GM08714 (cell line): ENCODE data around the gene TANGO2.

Source experiments
- H3K4me3 ChIP-seq: fragments of 200-500 bp; sonication (Bioruptor generic); 2 replicates; pipeline ENCODE4 v1.5.1; 2014; ENCODE audit warnings: mild to moderate bottlenecking, low read length, inconsistent platforms
- ZNF274 ChIP-seq: IDR thresholded peaks from 2 replicates; pipeline ENCODE4 v1.6.1; 2012; ENCODE audit warnings: mild to moderate bottlenecking, low read depth, low read length

The TANGO2 gene

DNA sequence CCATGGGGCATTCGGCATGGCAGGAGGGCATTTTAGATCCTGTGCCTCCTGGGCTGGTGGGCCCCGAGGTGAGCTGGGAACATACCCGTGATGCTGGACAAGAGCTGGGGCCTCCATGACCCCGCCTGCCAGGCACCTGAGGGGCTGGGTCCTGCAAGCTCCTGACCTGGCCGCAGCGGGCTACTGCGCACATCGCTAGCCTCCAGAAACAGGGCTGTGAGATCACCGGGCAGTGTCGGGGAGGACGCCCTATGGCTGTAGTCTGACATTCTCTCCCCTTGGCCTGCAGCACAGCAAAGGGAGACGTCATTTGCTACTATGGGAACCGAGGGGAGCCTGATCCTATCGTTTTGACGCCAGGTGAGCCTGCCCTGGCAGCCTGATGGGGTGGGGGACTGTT is 34.7 kb downstream of the TANGO2 start:
- H3K4me3 ChIP-seq = no peak overlapping the region
- no peak for TF ChIP-seq ZNF274

DNA sequence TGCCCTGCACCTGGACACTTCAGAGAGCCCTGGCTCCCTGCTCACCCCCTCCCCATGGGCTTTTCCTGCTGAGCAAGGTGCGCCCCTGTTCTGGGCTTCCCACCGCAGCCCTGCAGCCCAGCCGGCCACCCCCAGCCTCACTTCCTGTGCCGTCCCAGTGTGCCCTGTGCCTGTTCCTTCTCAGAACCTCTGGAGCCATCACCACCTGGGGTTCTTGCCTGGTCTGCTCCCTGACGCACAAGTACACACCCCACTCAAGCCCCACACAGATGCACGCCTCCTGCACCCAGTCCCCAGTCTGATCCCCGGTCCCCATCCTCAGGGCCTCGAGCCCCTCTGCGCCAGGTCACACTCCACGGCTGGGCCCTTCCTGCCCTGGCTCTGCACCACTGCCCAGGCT is 35.3 kb downstream of the TANGO2 start:
- no peak for TF ChIP-seq ZNF274

GRCh38 chr22:20056696-20057386 is 35.9 kb downstream of the TANGO2 start:
- TF ChIP-seq ZNF274 = no peak
- no peak overlapping the region for H3K4me3 ChIP-seq

More for the DNA sequence above, 35.3 kb downstream of the TANGO2 start:
- H3K4me3 ChIP-seq = no peak overlapping the region

DNA sequence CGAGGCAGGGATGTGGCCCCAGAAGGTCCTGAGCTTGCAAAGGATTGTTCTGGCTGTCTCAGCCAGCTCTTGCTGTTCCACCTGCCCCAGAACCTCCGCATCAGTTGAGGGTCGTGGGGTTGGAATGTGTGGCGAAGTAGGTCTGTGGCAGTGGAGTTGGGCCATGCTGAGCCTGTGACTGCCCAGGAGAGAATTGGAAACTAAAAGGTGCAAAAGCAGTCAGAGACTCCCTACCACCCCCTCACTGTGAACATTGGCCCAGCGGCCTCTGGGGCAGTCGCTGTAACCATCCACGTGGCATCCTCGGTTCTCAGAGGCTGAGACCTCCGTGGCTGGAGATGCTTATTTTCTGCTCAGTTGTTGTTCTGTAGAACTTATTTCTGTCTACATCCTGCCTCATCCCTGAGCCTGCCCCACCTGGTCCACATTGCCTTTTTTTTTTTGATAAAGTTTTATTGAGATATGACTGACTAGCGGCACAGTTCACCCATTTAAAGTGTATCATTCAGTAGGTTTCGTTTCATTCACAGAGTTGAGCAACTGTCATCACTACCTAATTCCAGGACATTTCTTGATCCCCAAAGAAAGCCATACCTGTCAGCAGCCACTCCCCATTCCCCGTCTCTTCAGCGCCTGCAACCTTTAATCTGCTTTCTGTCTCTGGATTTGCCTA is 36.8 kb downstream of the TANGO2 start:
- no peak overlapping the region for H3K4me3 ChIP-seq
- TF ChIP-seq ZNF274 = no peak

- H3K4me3 ChIP-seq = no peak overlapping the region
- TF ChIP-seq ZNF274 = no peak
These were observed 38.3 kb downstream of the TANGO2 start for GRCh38 chr22:20058989-20059770.

DNA sequence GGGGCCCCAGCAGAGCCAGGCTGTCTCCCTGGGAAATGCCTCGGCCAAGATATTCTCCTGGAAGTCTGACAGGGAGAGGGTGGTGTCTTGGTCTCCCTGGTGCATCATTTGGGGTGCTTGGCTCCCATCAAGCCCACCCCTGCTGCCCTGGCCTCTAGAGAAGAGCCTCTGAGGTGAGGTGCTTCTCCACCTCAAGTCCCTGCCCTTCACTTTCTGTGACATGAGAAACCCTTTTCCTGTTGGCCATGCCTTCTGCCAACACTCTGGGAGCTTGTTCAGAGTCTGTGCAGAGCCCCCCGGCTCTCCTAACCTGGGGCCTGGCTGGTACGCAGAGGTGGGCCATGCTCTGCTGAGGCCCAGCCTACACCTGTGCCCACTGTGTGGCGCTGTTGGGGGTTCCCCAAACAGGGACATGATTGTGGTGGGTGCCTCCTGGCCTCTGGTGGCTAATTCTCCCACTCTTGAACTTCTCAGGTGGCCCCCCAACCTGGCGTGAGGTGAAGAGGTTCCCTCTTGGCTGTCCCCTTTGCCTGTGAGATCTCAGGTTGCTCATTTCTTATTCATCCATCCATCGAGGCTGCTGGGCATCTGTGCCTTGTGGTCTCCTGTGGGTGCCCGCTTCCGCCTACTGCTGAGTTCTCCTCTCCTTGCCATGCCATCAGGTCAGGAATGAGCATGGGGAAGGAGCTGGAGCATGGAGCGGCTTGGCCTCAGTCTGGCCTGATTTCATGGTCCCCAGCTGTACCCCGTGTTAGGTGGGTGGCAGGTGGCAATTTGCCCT is 40.0 kb downstream of the TANGO2 start:
- no peak for TF ChIP-seq ZNF274
- H3K4me3 ChIP-seq = no peak overlapping the region

DNA sequence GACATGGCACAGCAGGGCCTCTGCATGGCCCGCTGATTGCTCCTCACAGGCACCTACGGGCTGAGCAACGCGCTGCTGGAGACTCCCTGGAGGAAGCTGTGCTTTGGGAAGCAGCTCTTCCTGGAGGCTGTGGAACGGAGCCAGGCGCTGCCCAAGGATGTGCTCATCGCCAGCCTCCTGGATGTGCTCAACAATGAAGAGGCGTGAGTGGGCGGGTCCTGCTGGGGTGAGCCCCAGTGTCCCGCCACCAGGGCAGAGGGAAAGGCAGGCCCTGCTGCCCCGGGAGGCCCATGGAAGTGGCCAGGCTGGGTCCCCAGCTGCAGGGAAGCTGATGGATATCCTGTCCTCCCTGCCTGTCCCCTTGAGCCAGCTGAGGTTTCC is 40.6 kb downstream of the TANGO2 start:
- TF ChIP-seq ZNF274 = no peak
- H3K4me3 ChIP-seq = no peak overlapping the region

- TF ChIP-seq ZNF274 = no peak
These were observed 41.3 kb downstream of the TANGO2 start for GRCh38 chr22:20062043-20062765.

GRCh38 chr22:20062766-20063083 is 41.8 kb downstream of the TANGO2 start:
- H3K4me3 ChIP-seq = no peak overlapping the region
- no peak for TF ChIP-seq ZNF274

More at GRCh38 chr22:20062043-20062765, 41.3 kb downstream of the TANGO2 start:
- H3K4me3 ChIP-seq = no peak overlapping the region

- H3K4me3 ChIP-seq = no peak overlapping the region
- no peak for TF ChIP-seq ZNF274
These were observed 42.6 kb downstream of the TANGO2 start for GRCh38 chr22:20063271-20064139.

- no peak overlapping the region for H3K4me3 ChIP-seq
- no peak for TF ChIP-seq ZNF274
These were observed 43.2 kb downstream of the TANGO2 start for GRCh38 chr22:20064140-20064480.

DNA sequence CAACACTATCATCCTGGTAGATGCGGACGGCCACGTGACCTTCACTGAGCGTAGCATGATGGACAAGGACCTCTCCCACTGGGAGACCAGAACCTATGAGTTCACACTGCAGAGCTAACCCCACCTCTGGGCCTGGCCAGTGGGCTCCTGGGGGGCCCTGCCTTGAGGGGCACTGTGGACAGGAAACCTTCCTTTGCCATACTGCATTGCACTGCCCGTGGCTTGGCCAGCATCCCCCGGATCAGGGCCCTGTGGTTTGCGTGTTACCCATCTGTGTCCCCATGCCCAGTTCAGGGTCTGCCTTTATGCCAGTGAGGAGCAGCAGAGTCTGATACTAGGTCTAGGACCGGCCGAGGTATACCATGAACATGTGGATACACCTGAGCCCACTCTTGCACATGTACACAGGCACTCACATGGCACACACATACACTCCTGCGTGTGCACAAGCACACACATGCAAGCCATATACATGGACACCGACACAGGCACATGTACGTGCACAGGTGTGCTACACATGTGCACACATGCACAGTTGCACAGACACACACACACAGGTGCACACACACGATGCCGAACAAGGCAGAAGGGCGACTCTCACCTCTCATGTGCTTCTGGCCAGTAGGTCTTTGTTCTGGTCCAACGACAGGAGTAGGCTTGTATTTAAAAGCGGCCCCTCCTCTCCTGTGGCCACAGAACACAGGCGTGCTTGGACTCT is 43.8 kb downstream of the TANGO2 start:
- H3K4me3 ChIP-seq = no peak overlapping the region
- no peak for TF ChIP-seq ZNF274

DNA sequence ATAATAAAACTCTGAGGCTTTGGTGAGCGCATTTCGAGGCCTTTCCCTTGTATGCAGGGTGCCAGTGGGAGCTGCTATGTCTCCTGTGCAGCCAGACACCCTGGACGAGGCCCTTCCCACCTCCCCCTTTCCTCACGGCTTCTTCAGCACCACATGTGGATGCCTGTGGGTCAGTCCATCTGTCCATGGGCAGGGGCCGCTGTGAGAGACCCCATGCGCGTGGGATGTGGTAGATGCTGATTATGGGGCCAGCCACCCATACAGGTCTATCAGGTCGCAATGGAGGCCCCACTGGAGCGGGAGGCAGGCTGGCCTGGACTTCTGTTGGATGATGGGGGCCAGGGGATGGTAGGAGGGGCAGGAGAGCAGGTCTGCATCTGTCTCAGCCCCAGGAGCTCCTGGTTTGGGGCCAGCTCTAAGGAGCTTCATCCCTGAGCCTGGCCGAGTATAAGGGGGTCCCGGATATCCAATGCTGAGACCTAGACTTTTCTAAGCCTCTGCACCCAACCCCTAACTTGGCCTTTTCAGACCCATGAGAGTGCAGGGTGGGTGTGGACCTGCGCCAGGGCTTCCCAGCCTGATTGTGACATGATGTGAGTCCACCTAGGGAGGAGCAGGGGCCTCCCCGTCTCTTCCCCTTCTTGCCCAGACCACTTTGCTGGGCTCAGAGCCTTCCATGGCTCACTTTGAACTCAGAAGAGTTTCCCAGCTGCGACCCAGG is 45.1 kb downstream of the TANGO2 start:
- no peak for TF ChIP-seq ZNF274
- no peak overlapping the region for H3K4me3 ChIP-seq
